HG02981 (cell line): Measurements from ENCODE around the gene HDDC3.

Experiments
- ATAC-seq: cut with Tn5 transposase; IDR thresholded peaks from one replicate; pipeline ENCODE4 v1.9.1; 2021; ENCODE audit warnings: mild to moderate bottlenecking, moderate library complexity; ENCODE audit not compliant: unreplicated experiment

Gene HDDC3

GRCh38 chr15:90881181-90881977 is 51.0 kb downstream of the HDDC3 start:
- ATAC-seq, result no peak

GRCh38 chr15:90880381-90881145 is 51.8 kb downstream of the HDDC3 start:
- no peak for ATAC-seq
